Osteoblast (primary cell): ENCODE results near the gene SBNO2. TPM values are rescaled to one million over a fixed set of nuclear protein-coding genes. Genes with fewer than 3 reads are reported as not detected.
A peak's percentile ranks its signal among the peaks of the same experiment; 100 is the strongest.

Source experiments
- DNase-seq: peaks from one replicate; pipeline ENCODE4 v3.0.0; 2011; ENCODE audit warnings: low spot score, mixed read lengths; ENCODE audit not compliant: insufficient read length; ENCODE audit errors: missing footprints
- H2AFZ ChIP-seq: 2 replicates; pipeline ENCODE4 v1.6.0; 2011; ENCODE audit warnings: mild to moderate bottlenecking, low read length
- H3K27ac ChIP-seq: 2 replicates; pipeline ENCODE4 v1.5.1; 2011; ENCODE audit warnings: mild to moderate bottlenecking, low read depth, low read length, moderate library complexity
- H3K27me3 ChIP-seq: 2 replicates; pipeline ENCODE4 v1.6.0; 2012; ENCODE audit warnings: mild to moderate bottlenecking, control low read depth, inconsistent platforms, low read length, moderate library complexity; ENCODE audit not compliant: insufficient read depth
- H3K36me3 ChIP-seq: 2 replicates; pipeline ENCODE4 v1.5.1; 2011; ENCODE audit warnings: mild to moderate bottlenecking, low read length, control low read depth, moderate library complexity; ENCODE audit not compliant: insufficient read depth
- H3K4me1 ChIP-seq: 2 replicates; pipeline ENCODE4 v1.5.1; 2011; ENCODE audit warnings: mild to moderate bottlenecking, low read length, control low read depth, moderate library complexity; ENCODE audit not compliant: insufficient read depth
- H3K4me2 ChIP-seq: 2 replicates; pipeline ENCODE4 v1.6.0; 2011; ENCODE audit warnings: mild to moderate bottlenecking, low read length; ENCODE audit not compliant: insufficient read depth
- H3K4me3 ChIP-seq: fragments of 200-600 bp; sonication (generic); 3 replicates; pipeline ENCODE4 v1.5.1; 2012; ENCODE audit warnings: mild to moderate bottlenecking, low read length, inconsistent platforms; ENCODE audit not compliant: insufficient read depth
- H3K79me2 ChIP-seq: 2 replicates; pipeline ENCODE4 v1.6.0; 2012; ENCODE audit warnings: mild to moderate bottlenecking, low read length, control low read depth, inconsistent platforms; ENCODE audit not compliant: insufficient read depth
- H3K9me3 ChIP-seq: 2 replicates; pipeline ENCODE4 v1.5.1; 2011; ENCODE audit warnings: low read depth, low read length, control low read depth
- H4K20me1 ChIP-seq: 2 replicates; pipeline ENCODE4 v1.6.0; 2012; ENCODE audit warnings: mild to moderate bottlenecking, low read length, control low read depth; ENCODE audit not compliant: insufficient read depth
- total RNA-seq: library from RNA; depleted of rRNA; stranded (reverse); fragments of >200 nt; gene quantifications from 2 replicates; pipeline ENCODE4 v1.2.3, GENCODE V29; 2012
- TF ChIP-seq, protein P1 (sequence below): IDR thresholded peaks from 2 replicates; pipeline ENCODE4 v1.5.1; 2011; ENCODE audit warnings: mild to moderate bottlenecking, low read depth, low read length, moderate library complexity; ENCODE audit errors: extremely low read depth

Gene SBNO2, protein sequence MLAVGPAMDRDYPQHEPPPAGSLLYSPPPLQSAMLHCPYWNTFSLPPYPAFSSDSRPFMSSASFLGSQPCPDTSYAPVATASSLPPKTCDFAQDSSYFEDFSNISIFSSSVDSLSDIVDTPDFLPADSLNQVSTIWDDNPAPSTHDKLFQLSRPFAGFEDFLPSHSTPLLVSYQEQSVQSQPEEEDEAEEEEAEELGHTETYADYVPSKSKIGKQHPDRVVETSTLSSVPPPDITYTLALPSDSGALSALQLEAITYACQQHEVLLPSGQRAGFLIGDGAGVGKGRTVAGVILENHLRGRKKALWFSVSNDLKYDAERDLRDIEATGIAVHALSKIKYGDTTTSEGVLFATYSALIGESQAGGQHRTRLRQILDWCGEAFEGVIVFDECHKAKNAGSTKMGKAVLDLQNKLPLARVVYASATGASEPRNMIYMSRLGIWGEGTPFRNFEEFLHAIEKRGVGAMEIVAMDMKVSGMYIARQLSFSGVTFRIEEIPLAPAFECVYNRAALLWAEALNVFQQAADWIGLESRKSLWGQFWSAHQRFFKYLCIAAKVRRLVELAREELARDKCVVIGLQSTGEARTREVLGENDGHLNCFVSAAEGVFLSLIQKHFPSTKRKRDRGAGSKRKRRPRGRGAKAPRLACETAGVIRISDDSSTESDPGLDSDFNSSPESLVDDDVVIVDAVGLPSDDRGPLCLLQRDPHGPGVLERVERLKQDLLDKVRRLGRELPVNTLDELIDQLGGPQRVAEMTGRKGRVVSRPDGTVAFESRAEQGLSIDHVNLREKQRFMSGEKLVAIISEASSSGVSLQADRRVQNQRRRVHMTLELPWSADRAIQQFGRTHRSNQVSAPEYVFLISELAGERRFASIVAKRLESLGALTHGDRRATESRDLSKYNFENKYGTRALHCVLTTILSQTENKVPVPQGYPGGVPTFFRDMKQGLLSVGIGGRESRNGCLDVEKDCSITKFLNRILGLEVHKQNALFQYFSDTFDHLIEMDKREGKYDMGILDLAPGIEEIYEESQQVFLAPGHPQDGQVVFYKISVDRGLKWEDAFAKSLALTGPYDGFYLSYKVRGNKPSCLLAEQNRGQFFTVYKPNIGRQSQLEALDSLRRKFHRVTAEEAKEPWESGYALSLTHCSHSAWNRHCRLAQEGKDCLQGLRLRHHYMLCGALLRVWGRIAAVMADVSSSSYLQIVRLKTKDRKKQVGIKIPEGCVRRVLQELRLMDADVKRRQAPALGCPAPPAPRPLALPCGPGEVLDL (N-terminal part only)
- 58.0 and 69.1 TPM in 2 replicates for total RNA-seq

DNA sequence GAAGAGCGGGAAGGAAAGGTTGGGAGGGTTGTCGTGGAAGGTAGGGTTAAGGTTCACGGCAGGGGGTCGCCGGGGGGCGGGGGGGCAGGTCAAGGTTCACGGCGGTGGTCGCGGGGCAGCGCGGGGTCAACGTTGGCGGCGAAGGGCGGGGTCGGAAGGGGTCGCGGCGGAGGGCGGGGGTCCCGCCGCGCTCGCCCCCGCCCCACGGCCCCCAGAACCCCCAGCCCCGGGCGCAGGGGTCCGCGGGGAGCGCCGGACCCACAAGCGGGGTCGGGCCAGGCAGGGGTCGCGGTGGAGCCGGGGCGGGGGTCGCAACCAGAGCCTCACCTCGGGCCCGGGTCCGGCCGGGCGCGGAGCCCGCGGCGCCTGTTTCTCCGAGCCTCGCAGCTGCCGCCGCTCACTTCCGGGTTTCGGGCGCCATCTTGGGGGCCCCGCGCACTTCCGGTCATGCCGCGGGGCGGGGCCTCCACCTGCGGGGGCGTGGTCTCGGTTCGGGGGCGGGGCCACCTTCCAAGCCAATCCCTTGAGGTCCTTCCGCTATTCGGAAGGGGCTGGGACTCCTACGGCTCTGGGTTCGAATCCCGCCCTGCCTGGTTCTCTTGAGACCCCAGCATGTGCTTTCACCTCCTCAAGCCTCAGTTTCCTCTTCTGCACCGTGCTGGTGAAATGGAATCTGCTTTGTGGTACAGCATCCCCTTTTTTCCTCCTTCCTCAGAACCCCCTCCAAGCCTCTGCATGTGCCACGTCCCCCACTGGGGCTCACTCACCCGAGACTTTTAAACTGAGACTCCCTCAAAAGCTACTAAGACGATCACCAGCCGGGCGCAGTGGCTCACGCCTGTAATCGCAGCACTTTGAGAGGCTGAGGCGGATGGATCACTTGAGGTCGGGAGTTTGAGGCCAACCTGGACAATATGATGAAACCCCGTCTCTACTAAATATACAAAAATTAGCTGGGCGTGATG lies at the start of gene SBNO2:
Gene SBNO2, minus strand, starts transcription at position 424 of the 965 bp plus-strand sequence. CDS start 19,992 bp downstream, outside the sequence.
- H3K27ac ChIP-seq = peak within 1 kb of the TSS; percentile 88
- H3K4me2 ChIP-seq = peak within 1 kb of the TSS; percentile 92
- H3K79me2 ChIP-seq = peaks cover 46% of the 10 kb centered on the region
- peak within 1 kb of the TSS; percentile 92 for H3K4me3 ChIP-seq
- H3K9me3 ChIP-seq = no peaks in the 10 kb centered on the region
- H3K27me3 ChIP-seq = no peaks in the 10 kb centered on the region
- peaks cover 23% of the 10 kb centered on the region for H4K20me1 ChIP-seq
- no peaks in the 10 kb centered on the region for H3K36me3 ChIP-seq
- H2AFZ ChIP-seq = no peak within 1 kb of the TSS
- TF ChIP-seq, protein P1, sequence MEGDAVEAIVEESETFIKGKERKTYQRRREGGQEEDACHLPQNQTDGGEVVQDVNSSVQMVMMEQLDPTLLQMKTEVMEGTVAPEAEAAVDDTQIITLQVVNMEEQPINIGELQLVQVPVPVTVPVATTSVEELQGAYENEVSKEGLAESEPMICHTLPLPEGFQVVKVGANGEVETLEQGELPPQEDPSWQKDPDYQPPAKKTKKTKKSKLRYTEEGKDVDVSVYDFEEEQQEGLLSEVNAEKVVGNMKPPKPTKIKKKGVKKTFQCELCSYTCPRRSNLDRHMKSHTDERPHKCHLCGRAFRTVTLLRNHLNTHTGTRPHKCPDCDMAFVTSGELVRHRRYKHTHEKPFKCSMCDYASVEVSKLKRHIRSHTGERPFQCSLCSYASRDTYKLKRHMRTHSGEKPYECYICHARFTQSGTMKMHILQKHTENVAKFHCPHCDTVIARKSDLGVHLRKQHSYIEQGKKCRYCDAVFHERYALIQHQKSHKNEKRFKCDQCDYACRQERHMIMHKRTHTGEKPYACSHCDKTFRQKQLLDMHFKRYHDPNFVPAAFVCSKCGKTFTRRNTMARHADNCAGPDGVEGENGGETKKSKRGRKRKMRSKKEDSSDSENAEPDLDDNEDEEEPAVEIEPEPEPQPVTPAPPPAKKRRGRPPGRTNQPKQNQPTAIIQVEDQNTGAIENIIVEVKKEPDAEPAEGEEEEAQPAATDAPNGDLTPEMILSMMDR = no peak
- H3K4me1 ChIP-seq = peaks cover 43% of the 10 kb centered on the region
- peak; percentile 99 for DNase-seq

DNA sequence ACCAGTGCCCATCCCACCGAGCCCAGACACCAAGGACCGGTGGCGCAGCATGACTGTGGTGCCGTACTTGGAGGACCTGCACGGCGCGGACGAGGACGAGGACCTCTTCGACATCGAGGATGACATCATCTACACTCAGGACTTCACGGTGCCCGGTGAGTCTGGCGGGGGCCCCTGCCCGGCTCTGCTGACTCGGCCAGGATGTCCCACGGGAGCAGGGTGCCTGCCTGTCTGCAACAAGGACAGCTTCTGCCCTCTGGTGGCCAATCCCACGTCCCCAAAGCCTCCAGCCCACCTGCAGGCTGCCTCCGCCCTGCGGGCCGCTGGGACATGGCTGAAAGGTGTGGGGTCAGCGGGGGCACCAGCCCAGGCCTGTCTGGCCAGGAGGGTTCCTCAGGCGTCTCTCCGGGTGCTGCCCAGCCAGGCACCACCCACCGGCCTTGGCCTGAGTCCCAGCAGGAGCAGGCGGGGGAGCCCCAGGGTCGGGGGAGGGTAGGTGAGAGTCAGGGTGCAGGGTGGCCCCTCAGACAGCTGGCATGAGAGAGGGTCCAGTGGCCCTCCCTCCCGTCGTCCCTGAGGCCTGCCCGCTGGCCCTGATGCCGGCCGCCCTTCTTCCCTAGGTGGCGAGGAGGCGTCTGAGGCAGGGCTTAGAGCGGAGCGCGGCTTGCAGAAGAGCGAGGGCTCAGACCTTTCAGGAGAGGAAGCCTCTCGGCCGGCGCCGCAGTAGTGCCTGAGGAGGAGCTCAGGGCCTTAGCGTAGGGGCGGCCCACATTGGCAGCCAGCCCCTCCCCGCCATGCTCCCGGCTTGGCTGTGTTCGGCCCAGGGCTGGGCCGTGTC lies 49.2 kb upstream of the SBNO2 start:
- Histone ChIP-seq H3K4me2 (no peak overlapping the region), H3K27me3 (no peaks in the 10 kb centered on the region), H3K4me3 (no peak overlapping the region), H3K79me2 (peaks cover 42% of the 10 kb centered on the region), H2AFZ (no peak overlapping the region), H3K4me1 (no peaks in the 10 kb centered on the region), H3K9me3 (no peaks in the 10 kb centered on the region), H4K20me1 (peaks cover 27% of the 10 kb centered on the region), H3K27ac (no peak overlapping the region), H3K36me3 (peaks cover 26% of the 10 kb centered on the region)
- TF ChIP-seq, protein P1 = peak; percentile 45
- DNase-seq = peak; percentile 97

- Histone ChIP-seq H3K27me3 (no peaks in the 10 kb centered on the region), H3K4me3 (no peak overlapping the region), H3K27ac (no peak overlapping the region), H3K4me1 (no peaks in the 10 kb centered on the region), H3K36me3 (peaks cover 22% of the 10 kb centered on the region), H4K20me1 (peaks cover 30% of the 10 kb centered on the region), H2AFZ (no peak overlapping the region), H3K79me2 (peaks cover 51% of the 10 kb centered on the region), H3K4me2 (no peak overlapping the region), H3K9me3 (no peaks in the 10 kb centered on the region)
- no peak for DNase-seq
- TF ChIP-seq, protein P1 = no peak
These were observed 48.3 kb upstream of the SBNO2 start for GRCh38 chr19:1222394-1222793.
